ENCODE results near the gene HTR1D.
"Not testable (repeated sequence)": the region's sequence is repeated elsewhere in the genome, so short reads cannot be mapped to it uniquely, and the experiment has no call there.

The HTR1D gene, protein sequence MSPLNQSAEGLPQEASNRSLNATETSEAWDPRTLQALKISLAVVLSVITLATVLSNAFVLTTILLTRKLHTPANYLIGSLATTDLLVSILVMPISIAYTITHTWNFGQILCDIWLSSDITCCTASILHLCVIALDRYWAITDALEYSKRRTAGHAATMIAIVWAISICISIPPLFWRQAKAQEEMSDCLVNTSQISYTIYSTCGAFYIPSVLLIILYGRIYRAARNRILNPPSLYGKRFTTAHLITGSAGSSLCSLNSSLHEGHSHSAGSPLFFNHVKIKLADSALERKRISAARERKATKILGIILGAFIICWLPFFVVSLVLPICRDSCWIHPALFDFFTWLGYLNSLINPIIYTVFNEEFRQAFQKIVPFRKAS

DNA sequence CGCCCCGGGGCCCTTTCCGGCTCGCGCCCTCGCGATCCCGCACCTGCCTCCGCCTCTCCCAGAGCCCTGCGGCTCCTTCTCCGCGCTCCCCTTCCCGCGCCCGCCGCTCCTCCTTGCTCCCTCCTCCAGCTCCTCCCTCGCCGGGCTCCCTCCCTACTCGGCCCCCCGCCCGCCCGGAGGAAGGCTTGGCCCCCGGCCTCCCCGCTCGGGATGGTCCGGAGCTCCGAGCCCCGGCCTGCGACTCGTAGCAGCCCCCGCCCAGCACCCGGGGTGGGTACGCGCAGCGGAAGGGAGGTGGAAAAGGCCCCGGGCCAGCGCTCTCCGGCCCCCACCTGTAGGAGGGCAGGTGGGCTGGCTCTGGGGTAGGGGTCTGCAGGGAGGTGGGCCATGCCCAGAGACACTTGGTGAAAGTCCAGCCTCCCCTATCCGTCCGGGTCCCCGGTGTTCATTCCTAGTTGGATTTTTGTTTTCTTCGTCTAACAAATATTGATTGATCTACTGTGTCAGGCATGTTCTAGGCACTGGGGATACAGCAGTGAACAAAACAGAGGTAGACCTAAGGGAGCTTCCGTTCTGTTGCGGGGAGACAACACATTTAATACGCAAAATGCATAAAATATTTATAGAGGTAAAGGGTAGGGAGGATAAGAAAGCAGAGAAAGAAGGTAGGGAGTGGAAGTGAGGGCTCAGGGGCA is at the start of gene HTR1D:
Gene HTR1D (minus strand): TSS at position 82 of the 695 bp plus-strand sequence. CDS start 23,283 bp downstream, outside the sequence.
- no peak for DNase-seq (ENCODE audit: low read depth)

DNA sequence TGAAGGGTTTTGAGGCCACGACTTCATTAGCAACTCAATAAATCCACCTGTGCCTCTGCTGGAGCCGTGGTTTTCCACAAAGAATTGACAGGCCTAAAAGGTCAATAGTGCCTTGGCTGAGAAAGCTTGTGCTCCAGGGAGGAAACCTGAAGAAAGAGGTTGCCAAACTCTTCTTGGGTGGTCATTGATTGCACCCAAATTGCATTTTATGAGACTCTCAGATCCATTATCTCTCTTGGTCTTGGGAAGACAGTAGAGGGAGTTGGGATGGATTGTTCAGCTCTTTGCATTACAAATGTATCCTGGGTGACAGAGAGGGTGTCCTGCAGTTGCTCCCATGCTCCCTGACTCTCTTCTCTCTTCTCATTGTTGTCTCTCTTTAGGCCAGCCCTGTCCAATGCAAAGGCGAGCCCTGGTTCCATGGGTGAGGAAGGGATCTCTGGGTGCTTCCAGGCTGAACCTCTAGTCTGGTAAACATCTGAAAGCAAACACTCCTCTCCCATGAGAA is 46.1 kb upstream of the HTR1D start:
- no peak for DNase-seq (ENCODE audit: low read depth)

DNA sequence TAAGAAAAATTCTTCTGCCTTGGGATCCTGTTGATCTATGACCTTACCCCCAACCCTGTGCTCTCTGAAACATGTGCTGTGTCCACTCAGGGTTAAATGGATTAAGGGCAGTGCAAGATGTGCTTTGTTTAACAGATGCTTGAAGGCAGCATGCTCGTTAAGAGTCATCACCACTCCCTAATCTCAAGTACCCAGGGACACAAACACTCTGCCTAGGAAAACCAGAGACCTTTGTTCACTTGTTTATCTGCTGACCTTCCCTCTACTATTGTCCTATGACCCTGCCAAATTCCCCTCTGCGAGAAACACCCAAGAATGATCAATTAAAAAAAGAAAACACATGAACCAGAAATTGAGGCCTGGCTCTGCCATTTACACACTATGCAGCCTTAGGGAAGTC is 40.8 kb upstream of the HTR1D start:
- DNase-seq (ENCODE audit: low read depth) = not testable (repeated sequence)

DNA sequence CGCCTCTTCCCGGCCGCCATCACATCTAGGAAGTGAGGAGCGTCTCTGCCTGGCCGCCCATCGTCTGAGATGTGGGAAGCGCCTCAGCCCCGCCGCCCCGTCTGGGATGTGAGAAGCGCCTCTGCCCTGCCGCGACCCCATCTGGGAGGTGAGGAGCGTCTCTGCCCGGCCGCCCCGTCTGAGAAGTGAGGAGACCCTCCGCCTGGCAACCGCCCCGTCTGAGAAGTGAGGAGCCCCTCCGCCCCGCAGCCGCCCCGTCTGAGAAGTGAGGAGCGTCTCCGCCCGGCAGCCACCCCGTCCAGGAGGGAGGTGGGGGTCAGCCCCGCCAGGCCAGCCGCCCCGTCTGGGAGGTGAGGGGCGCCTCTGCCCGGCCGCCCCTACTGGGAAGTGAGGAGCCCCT is 40.1 kb upstream of the HTR1D start:
- not testable (repeated sequence) for DNase-seq (ENCODE audit: low read depth)

DNA sequence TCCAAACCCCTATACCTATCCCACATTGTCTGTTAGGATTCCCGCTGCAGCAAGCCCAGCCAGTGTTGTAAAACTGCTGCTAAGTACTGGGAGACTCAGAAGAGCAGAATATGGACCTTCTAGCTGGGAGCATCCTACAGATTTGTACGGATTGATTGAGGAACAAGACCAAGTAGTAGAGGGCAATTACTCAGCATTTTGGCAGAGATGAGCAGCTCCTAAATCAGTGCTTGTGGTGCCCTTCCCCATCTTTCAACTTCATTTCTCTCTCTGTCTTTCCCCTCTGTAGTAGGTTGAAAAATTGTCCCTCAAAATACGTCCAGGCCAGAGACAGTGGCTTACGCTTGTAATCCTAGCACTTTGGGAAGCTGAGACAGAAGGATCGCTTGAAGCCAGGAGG is 37.3 kb upstream of the HTR1D start:
- DNase-seq (ENCODE audit: low read depth) = no peak

DNA sequence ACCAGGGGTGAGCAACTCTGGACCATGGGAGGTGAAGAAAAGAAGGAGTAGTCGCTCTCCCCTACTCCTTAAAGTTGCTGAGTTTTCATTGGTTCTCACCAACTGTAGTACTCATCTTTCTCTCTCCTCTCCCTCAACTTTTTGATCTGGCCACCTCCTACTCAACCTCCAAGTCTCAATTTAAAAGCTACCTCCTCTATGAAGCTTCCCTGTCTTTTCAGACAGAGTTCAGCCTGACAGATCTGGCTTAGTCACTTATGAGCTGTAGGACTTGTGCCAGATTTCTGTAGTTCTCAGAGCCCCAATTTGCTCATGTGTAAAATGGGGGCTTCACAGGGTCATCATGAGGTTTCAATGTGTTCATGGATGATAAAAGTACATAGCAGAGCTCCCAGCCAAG is 34.5 kb upstream of the HTR1D start:
- DNase-seq (ENCODE audit: low read depth) = no peak

DNA sequence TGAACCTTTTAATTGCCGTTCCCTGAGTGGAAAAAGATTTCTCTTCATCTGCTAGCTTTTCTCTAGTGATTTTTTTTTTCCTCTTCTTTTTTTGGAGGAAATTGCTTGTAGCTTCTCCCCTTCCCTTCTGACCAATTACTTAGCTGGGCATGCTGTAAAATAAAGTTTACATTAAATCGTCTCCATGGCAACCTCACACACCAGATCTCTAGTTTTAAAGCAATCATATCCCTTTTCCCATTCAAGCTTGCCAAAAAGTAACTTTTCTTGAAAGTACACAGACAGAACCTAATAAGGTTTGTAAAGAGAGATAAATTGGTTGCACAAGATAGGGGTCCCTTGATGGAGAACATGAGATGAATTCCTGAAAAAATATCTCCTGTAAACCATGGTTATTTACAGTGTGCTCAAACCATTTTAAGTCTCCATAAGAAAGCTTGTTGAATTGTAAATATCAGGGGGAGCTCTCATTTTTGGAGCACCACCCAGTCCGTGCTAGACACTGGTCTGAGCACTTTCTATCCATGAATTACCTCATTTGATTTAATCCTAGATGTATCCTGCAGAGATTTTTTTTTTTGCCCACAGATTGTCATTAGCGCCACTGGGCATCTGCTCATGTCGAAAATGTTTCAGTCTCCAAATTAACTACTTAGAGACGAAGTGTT is 32.6 kb upstream of the HTR1D start:
- DNase-seq (ENCODE audit: low read depth) = no peak

DNA sequence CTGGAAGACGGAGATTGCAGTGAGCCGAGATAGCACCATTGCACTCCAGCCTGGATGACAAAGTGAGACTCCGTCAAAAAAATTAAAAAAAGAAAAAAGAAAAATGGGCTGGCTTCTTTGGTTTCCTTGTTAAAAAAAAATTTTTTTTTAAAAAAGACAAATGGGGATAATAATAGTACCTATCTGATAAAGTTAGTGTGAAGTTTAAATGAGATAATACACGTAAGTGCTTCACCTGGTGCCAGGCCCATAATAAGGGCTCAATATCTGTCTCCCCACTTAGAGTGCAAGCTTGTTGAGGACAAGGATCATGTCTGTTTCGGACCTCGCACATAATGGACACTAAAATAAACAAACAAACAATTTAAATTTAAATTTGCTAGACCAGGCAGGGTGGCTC is 30.0 kb upstream of the HTR1D start:
- DNase-seq (ENCODE audit: low read depth) = no peak

DNA sequence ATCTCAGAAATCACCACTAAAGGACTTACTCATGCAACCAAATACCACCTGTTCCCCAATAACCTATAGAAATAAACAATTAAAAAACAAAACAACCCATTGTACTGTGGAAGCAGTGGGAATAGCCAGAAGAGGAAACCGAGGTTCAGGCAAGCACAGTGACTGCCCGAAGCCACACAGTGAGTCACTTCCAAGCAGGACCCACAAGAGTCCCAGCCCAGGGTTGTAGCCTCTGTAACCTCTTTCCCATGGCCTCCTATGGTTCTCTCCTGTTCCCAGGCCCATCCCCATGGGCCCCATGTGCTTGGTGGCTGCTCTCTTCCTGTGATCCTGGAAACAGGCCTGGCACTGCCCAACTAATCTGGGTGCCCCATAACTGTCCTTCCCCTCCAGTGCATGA is 29.0 kb upstream of the HTR1D start:
- DNase-seq (ENCODE audit: low read depth) = no peak

DNA sequence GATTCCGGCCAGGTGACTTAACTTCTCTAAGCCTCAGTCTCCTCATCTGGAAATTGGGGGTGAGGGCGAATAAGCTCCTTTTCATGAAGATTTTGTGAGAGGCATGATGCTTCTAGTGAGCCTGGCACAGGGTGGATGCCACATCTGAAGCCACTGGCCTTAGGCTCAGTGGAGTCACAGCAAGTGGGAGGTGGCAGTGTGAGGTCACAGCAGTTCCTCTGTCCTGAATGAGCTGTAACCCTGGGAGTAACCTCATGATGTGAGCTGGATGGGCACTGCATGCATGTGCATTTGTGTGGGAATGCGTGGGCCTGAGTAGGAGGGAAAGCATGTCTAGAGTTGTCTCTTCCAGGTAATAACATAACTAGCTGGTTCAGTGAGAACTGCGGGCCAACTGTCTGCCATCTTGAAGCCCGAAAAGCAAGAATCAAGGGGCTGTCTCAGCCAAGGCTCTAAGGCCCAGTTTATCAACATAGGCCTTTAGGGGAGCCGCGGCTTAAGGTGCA is 27.0 kb upstream of the HTR1D start:
- DNase-seq (ENCODE audit: low read depth) = no peak

DNA sequence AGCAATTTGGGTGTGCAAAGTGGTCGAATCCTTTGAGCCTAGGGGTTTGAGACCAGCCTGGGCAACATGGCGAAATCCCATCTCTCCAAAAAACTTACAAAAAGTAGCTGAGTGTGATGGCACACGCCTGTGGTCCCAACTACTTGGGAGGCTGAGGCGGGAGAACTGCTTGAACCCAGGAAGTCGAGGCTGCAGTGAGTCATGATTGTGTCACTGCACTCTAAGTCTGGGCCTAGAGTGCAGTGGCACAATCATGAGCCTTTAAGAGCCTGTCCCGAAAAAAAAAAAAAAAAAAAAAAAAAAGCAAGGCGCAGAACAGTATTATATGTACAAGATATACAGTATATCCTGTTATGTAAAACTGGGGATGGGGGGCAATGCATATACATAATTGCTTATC is 25.1 kb upstream of the HTR1D start:
- no peak for DNase-seq (ENCODE audit: low read depth)

DNA sequence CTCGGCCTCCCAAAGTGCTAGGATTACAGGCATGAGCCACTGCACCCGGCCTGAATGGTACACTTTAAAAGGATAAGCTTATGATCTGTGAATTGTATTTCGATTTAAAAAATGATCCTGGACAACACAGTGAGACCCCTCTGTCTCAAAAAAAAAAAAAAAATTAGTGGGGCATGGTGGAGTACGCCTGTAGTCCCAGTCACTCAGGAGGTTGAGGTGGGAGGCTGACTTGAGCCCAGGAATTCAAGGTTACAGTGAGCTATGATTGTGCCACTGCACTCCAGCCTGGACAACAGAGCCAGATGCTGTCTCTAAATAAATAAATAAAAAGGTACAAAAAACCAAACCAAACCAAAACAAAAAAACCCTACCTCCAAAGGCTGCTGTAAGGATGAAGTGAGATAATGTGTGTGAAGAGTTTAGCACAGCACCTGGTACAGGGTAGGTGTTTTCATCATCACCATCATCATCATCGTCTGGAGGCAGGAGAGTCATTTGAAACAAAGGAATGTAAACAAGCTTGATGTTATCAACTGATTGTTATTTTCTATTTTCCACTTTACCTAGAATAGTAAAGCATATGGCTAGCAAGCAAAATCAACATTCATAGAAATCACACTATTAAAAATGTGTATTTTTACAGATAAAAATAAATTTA is 22.5 kb upstream of the HTR1D start:
- DNase-seq (ENCODE audit: low read depth) = no peak

DNA sequence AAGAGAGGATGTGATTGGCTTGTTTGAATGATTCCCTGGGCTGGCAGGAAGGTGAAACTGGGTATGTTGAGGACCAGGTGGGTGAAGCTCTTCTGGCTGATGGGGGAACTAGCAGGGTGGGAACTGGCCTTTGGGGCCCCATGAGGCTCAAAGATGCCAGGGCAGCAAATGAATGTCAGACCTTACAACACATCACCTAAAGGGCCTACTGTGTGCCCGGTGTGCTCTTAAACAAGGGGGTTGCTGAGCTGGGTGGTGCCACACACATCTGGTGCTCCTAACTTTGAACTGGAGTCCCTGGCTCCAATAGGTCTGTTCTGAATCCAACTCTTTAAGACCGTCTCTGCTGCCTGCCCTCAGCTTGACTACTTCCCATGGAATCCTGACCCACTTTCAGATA is 21.3 kb upstream of the HTR1D start:
- DNase-seq (ENCODE audit: low read depth) = no peak

DNA sequence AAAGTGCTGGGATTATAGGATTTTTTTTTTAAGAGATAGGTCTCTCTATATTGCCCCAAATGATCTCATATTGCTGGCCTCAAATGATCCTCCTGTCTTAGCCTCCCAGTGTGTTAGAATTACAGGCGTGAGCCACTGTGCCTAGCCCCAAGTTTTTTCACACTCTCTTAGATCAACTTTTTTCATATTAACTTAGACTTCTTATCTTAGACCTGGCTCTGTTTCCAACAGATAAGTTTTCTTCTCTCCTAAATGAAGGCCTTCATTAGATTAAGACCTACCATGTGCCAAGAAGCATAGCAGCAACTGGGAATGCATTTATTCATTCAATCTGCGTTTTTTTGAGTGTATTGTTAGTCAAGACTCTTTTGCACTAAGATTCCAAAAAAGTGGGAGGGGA is 20.2 kb upstream of the HTR1D start:
- no peak for DNase-seq (ENCODE audit: low read depth)

DNA sequence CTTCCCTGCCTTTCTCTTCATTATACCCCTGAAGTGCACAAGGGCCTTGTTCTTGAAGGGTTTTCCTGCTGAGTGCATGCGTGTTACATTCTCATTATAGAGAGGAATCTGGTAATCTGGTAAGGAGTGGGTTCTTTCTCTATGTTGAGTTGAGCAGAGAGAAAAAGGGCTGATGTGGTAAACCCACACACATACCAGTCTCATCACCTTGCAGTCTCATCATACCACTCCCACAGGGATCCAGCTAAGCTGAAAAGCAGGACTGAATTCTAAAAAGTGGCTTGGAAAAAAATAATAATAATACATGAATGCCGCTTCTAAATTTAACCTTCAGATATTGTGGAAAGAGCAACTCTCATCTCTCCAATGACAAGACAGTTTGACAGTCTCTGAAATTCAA is 10.5 kb upstream of the HTR1D start:
- no peak for DNase-seq (ENCODE audit: low read depth)

DNA sequence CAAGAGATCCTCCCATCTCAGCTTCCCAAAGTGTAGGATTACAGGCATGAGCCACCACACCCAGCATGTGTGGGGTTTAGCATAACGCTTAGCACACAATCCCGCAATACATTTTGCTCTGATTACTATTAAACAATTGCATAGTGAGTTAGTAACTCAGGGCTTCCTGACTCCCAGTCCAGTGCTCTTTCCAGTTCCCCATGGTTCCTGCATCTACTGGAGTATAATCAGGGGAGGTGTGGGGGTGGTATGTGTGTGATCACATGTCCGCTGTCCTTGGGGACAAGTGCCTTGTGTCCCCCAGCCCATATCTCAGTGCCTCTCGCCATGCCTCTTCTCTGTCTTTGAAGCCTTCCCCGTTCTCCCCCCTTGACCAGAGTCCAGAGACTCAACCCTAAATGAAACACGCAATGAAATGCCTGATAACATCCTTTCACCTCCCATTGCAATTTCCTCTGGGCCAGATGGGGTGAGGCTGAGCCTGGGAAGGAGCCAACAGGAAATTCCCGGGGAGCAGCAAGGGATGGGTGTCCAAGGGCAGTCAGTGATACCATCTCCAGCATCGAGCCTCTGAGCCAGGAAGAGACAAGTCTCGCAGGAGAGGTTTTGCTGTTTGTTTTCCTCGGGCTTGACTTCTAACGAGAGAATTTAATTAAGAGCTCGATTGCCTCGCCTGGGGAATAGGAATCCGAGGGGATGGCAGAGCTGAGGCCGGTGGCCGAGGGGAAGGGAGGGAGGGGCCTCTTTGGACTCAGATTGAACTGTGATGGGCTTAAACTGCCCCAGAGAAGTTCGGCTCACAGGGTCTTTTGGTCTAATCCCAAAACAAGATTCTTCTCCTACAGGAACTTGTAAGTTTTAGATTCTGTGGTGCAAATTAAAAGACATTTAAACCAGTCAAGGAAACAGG is 7.7 kb upstream of the HTR1D start:
- no peak for DNase-seq (ENCODE audit: low read depth)

DNA sequence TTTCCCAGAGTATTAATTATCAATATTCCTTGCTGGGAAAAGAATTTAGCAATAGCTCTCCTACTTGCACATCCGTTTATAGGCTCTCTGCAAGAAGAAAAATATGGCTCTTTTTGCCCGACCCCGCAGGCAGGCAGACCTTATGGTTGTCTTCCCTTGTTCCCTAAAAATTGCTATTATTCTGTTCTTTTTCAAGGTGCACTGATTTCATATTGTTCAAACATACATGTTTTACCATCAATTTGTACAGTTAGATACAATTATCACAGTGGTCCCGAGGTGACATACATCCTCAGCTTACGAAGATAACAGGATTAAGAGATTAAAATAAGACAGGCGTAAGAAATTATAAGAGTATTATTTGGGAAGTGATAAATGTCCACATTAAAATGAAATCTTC is 6.7 kb upstream of the HTR1D start:
- not testable (repeated sequence) for DNase-seq (ENCODE audit: low read depth)

DNA sequence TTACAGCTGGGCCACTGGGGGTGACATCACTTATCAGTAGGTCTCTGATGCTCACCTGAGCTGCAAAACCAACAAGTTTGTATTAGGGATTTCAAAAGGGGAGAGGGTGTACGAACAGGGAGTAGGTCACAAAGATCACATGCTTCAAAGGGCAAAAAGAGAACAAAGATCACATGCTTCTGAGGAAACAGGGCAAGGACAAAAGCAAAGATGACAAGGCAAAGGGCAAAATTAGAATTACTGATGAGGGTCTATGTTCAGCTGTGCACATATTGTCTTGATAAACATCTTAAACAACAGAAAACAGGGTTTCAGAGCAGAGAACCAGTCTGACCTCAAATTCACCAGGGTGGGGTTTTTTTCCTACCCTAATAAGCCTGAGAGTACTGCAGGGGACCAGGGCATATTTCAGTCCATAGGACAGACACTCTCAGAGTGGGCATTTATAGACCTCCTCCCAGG is 6.2 kb upstream of the HTR1D start:
- DNase-seq (ENCODE audit: low read depth) = not testable (repeated sequence)

DNA sequence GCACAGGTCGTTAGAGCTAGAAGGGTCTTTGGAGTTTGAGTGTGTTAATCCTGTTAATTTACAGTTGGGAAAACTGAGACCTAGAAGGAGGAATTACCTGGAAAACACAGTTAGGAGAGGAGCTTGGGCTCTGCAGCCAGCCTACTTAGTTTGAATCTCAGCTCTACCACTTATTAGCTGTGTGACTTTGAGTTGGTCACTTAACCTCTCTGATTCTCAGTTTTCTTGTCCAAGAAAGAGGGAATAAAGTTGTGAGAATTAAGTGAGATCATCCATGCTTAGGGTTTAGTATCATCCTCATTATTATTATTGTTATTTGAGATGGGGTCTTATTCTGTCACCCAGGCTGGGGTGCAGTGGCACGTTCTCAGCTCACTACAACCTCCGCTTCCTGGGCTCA is 5.4 kb upstream of the HTR1D start:
- no peak for DNase-seq (ENCODE audit: low read depth)

DNA sequence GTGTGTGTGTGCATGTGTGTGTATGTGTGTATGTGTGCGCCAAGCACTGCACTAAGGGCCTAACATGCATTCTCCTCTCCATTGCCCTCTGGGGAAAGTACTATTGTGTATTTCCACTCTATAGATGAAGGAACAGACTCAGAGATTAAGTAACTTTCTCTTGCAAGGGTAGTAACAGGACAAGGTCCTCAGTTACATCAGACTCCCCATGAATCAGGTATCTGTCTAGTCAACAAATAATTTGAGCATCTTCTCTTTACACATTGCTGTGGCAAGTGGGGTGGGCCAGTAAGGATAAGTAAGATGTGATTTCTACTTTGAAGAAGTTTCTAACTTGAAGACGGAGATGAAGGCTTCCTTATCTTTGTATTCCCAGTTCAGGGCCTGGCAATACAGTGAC is 5.0 kb upstream of the HTR1D start:
- DNase-seq (ENCODE audit: low read depth) = no peak

DNA sequence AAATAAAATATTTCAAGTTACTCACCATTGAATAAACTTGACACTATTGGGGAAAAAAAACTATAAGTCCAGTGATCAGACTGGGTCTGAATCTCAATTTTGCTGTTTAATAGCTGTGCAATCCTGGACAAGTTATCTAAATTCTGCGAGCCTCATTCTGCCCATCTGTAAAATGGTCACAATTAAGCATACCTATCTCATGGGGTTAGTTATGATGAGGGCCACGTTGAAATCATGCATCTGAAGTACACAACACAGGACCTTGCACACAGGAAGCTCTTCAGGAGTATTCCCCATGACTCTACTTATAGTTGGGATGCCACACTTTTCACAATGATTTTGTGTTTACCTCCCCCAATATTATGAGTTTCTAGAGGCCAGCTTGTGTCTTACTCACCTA is 3.8 kb upstream of the HTR1D start:
- no peak for DNase-seq (ENCODE audit: low read depth)

Data from stimulated activated CD4-positive, alpha-beta T cell treated with anti-CD3 and anti-CD28 coated beads, Interleukin-2, amount 100 ng/mL, for 4 hours (primary cell).